Measurements from ENCODE around the gene CASR.
A peak's percentile ranks its signal among the peaks of the same experiment; 100 is the strongest.

Gene CASR

GRCh38 chr3:122295266-122296062 is 112.0 kb downstream of the CASR start:
- no peak for TF ChIP-seq CTCF (conservative IDR thresholded peaks at IDR 0.05; ENCODE audit: low read length)
- no peak overlapping the region for H3K4me3 ChIP-seq (ENCODE audit: low read length)
- no peak for DNase-seq (ENCODE audit: low read depth)

- TF ChIP-seq CTCF (conservative IDR thresholded peaks at IDR 0.05; ENCODE audit: low read length) = no peak
- no peak for DNase-seq (ENCODE audit: low read depth)
- H3K4me3 ChIP-seq (ENCODE audit: low read length) = no peak overlapping the region
Measured at GRCh38 chr3:122298239-122298638, 114.8 kb downstream of the CASR start.

- no peak overlapping the region for H3K4me3 ChIP-seq (ENCODE audit: low read length)
- DNase-seq (ENCODE audit: low read depth) = no peak
- TF ChIP-seq CTCF (conservative IDR thresholded peaks at IDR 0.05; ENCODE audit: low read length) = no peak
Measured at GRCh38 chr3:122299215-122299614, 115.7 kb downstream of the CASR start.

- no peak for DNase-seq (ENCODE audit: low read depth)
- peak; percentile 43 for TF ChIP-seq CTCF (conservative IDR thresholded peaks at IDR 0.05; ENCODE audit: low read length)
- H3K4me3 ChIP-seq (ENCODE audit: low read length) = no peak overlapping the region
Measured at GRCh38 chr3:122299872-122300460, 116.5 kb downstream of the CASR start.

- H3K4me3 ChIP-seq (ENCODE audit: low read length) = no peak overlapping the region
- DNase-seq (ENCODE audit: low read depth) = no peak
- no peak for TF ChIP-seq CTCF (conservative IDR thresholded peaks at IDR 0.05; ENCODE audit: low read length)
Measured at GRCh38 chr3:122301063-122301462, 117.6 kb downstream of the CASR start.

- no peak for TF ChIP-seq CTCF (conservative IDR thresholded peaks at IDR 0.05; ENCODE audit: low read length)
- no peak overlapping the region for H3K4me3 ChIP-seq (ENCODE audit: low read length)
- DNase-seq (ENCODE audit: low read depth) = no peak
Measured at GRCh38 chr3:122305818-122306621, 122.6 kb downstream of the CASR start.
